HS-27A (cell line): ENCODE results near the gene FAAP20.
A peak's percentile ranks its signal among the peaks of the same experiment; 100 is the strongest.

Experiments used
- DNase-seq: peaks from one replicate; pipeline ENCODE4 v3.0.0-alpha.2; 2012; ENCODE audit warnings: low read depth, missing footprints

FAAP20 gene

GRCh38 chr1:2195785-2196184 lies 1.2 kb upstream of the FAAP20 start:
- no peak for DNase-seq

- DNase-seq: peak; percentile 75
Observed at GRCh38 chr1:2194898-2195673, 514 bp upstream of the FAAP20 start.

- DNase-seq: no peak
Observed at GRCh38 chr1:2193514-2194281, 874 bp downstream of the FAAP20 start.

- DNase-seq: no peak
Observed at GRCh38 chr1:2192031-2192995, 2.3 kb downstream of the FAAP20 start.

GRCh38 chr1:2190491-2190976 lies 4.0 kb downstream of the FAAP20 start:
- no peak for DNase-seq

GRCh38 chr1:2189459-2190425 lies 4.8 kb downstream of the FAAP20 start:
- DNase-seq: peak; percentile 54

- DNase-seq: no peak
Observed at GRCh38 chr1:2188336-2188735, 6.2 kb downstream of the FAAP20 start.

GRCh38 chr1:2187619-2188018 lies 7.0 kb downstream of the FAAP20 start:
- no peak for DNase-seq

- no peak for DNase-seq
Observed at GRCh38 chr1:2186901-2187300, 7.7 kb downstream of the FAAP20 start.

- DNase-seq: no peak
Observed at GRCh38 chr1:2185880-2186855, 8.4 kb downstream of the FAAP20 start.

GRCh38 chr1:2184934-2185333 lies 9.6 kb downstream of the FAAP20 start:
- DNase-seq: no peak

GRCh38 chr1:2184531-2184930 lies 10.0 kb downstream of the FAAP20 start:
- DNase-seq: no peak

GRCh38 chr1:2183937-2184334 lies 10.6 kb downstream of the FAAP20 start:
- DNase-seq: no peak

GRCh38 chr1:2182376-2182775 lies 12.2 kb downstream of the FAAP20 start:
- no peak for DNase-seq

GRCh38 chr1:2181752-2182151 lies 12.8 kb downstream of the FAAP20 start:
- no peak for DNase-seq

GRCh38 chr1:2181271-2181670 lies 13.3 kb downstream of the FAAP20 start:
- no peak for DNase-seq

- DNase-seq: no peak
Observed at GRCh38 chr1:2180297-2181245, 14.0 kb downstream of the FAAP20 start.

- DNase-seq: no peak
Observed at GRCh38 chr1:2179283-2180013, 15.1 kb downstream of the FAAP20 start.
